Hepatocyte (in vitro differentiated cells): ENCODE data around the gene SP100.

ENCODE experiments used
- EZH2 ChIP-seq: fragments of 200-600 bp; sonication (generic); IDR thresholded peaks from 2 replicates; pipeline ENCODE4 v1.6.1; 2016; ENCODE audit warnings: antibody characterized with exemption, mild to moderate bottlenecking, borderline replicate concordance
- TF ChIP-seq, protein P1 (sequence below): fragments of 200-600 bp; sonication (generic); IDR thresholded peaks from 2 replicates; pipeline ENCODE4 v1.5.1; 2016; ENCODE audit warnings: antibody characterized with exemption, mild to moderate bottlenecking; ENCODE audit not compliant: poor library complexity

DNA sequence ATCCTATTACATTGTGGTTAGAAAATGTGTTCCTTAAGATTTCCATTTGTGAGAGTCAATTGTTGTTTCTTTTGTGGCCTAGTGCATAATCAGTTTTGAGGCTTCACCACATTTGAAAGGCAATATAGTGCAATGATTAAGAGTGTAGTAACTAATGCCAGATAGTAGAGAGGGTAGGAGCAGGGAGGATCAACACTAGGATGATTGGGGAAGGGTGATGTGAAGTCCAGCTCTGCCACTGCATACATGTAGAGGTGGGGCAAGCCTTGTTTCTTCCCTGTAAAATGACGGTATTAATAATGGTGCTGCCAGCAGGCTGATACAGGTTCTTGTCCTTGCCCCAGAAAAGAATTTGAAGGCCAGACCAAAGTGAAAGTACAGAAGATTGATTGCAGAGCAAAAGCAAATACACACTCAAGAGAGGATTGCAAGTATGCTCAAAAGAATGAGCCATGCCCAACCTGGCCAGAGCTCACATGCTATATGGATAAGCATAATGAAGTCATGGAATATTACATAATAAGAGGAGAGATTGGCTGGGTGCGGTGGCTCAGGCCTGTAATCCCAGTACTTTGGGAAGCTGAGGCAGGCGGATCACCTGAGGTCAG, 8.0 kb downstream of the SP100 start:
- no peak for TF ChIP-seq EZH2
- TF ChIP-seq, protein P1, sequence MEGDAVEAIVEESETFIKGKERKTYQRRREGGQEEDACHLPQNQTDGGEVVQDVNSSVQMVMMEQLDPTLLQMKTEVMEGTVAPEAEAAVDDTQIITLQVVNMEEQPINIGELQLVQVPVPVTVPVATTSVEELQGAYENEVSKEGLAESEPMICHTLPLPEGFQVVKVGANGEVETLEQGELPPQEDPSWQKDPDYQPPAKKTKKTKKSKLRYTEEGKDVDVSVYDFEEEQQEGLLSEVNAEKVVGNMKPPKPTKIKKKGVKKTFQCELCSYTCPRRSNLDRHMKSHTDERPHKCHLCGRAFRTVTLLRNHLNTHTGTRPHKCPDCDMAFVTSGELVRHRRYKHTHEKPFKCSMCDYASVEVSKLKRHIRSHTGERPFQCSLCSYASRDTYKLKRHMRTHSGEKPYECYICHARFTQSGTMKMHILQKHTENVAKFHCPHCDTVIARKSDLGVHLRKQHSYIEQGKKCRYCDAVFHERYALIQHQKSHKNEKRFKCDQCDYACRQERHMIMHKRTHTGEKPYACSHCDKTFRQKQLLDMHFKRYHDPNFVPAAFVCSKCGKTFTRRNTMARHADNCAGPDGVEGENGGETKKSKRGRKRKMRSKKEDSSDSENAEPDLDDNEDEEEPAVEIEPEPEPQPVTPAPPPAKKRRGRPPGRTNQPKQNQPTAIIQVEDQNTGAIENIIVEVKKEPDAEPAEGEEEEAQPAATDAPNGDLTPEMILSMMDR: no peak
